Measurements from ENCODE around the gene WDR59.

WDR59 gene

GRCh38 chr16:74830648-74831047, 154.3 kb downstream of the WDR59 start:
- TF ChIP-seq Cebpa-rat (IDR thresholded peaks at IDR 0.05) = no peak
- Histone ChIP-seq H3K4me1 (no peaks in the 10 kb centered on the region), H3K9me3 (replicated peaks in 1 of 11) (peaks cover 21 to 30% (median 28%) of the 10 kb centered on the region in 11 experiments), H3K27me3 (no peaks in the 10 kb centered on the region), H3K27ac (no peak overlapping the region), H3K36me3 (no peaks in the 10 kb centered on the region), H4K20me1 (no peaks in the 10 kb centered on the region), H3K4me2 (no peak overlapping the region), H3K9ac (no peak overlapping the region), H3K4me3 (no peak overlapping the region)

DNA sequence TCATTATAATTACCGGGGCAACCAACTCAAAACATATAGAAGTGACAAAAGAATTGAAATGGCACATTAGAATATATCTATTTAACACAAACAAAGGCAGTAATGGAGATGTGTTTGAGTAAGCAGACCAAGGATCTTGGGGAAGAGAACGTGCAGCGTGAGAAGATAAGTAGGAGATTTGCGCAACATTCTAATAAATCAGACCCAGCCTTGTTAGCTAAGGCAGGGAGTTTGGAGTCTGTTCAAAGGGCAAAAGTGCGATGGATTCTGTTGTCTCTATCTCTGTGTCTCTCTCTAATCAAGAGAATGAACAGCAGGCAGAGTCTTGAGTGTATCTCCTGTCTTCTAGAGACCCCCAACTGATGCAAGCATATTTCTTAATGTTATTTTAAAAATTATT, 155.3 kb downstream of the WDR59 start:
- Histone ChIP-seq H3K4me1 (no peaks in the 10 kb centered on the region), H3K4me2 (no peak overlapping the region), H4K20me1 (no peaks in the 10 kb centered on the region), H3K9ac (no peak overlapping the region), H3K9me3 (replicated peaks in 1 of 11) (peaks cover 28 to 40% (median 31%) of the 10 kb centered on the region in 11 experiments), H3K36me3 (no peaks in the 10 kb centered on the region), H3K4me3 (no peak overlapping the region), H3K27ac (no peak overlapping the region), H3K27me3 (no peaks in the 10 kb centered on the region)
- TF ChIP-seq Cebpa-rat (IDR thresholded peaks at IDR 0.05) = no peak

- no peaks in the 10 kb centered on the region for H3K36me3 ChIP-seq
- no peaks in the 10 kb centered on the region for H3K4me1 ChIP-seq
- H4K20me1 ChIP-seq = no peaks in the 10 kb centered on the region
- TF ChIP-seq Cebpa-rat (IDR thresholded peaks at IDR 0.05) = no peak
- H3K4me2 ChIP-seq = no peak overlapping the region
- no peak overlapping the region for H3K4me3 ChIP-seq
- H3K27ac ChIP-seq = no peak overlapping the region
- peaks cover 28 to 43% (median 33%) of the 10 kb centered on the region in 11 experiments for H3K9me3 ChIP-seq (replicated peaks in 1 of 11)
- no peaks in the 10 kb centered on the region for H3K27me3 ChIP-seq
- H3K9ac ChIP-seq = no peak overlapping the region
Observed at GRCh38 chr16:74825941-74826340, 159.0 kb downstream of the WDR59 start.

DNA sequence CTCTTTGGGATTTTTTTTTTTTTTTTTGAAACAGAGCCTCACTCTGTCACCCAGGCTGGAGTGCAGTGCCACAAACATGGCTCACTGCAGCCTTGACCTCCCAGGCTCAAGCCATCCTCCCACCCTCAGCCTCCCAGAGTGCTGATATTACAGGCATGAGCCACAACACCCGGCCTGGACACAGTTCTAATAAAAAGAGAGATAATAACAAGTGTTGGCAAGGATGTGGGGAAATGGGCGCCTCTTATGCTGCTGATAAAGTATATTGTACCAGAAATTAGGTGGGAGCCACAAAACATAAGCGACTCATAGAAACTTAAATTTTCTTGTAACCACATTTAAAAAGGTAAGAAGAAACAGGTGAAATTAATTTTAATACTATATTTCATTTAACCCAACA, 159.9 kb downstream of the WDR59 start:
- Histone ChIP-seq H3K9ac (no peak overlapping the region), H3K4me3 (no peak overlapping the region), H3K9me3 (replicated peaks in 1 of 11) (peaks cover 26 to 51% (median 36%) of the 10 kb centered on the region in 11 experiments), H3K4me1 (no peaks in the 10 kb centered on the region), H4K20me1 (no peaks in the 10 kb centered on the region), H3K27ac (no peak overlapping the region), H3K27me3 (no peaks in the 10 kb centered on the region), H3K36me3 (no peaks in the 10 kb centered on the region), H3K4me2 (no peak overlapping the region)
- no peak for TF ChIP-seq Cebpa-rat (IDR thresholded peaks at IDR 0.05)
